Lung (tissue), 12 donors: Measurements from ENCODE around the gene PTPRG. TPM values are rescaled to one million over a fixed set of nuclear protein-coding genes. Genes with fewer than 3 reads are reported as not detected.

Source experiments
- ATAC-seq: fragments of 200-7000 bp; cut with Tn5 transposase; one replicate; pipeline ENCODE4 v1.9.1; 2020; ENCODE audit warnings: moderate number of reproducible peaks; ENCODE audit not compliant: insufficient read depth, low FRiP score
- DNase-seq, 3 donors: peaks; one replicate each; pipeline ENCODE4 v3.0.0-alpha.2; 2013 to 2017
- H3K27ac ChIP-seq, 2 donors: one replicate each; pipeline ENCODE4 v1.5.1; 2013; ENCODE audit warnings: mild to moderate bottlenecking in 2 of 2, moderate library complexity in 2 of 2, control low read depth in 1 of 2, inconsistent platforms in 1 of 2, low read depth in 1 of 2, low read length in 1 of 2
- H3K27me3 ChIP-seq, 3 donors: one replicate each; pipeline ENCODE4 v1.5.1; 2013; ENCODE audit warnings: low read length in 2 of 3; ENCODE audit not compliant: control insufficient read depth in 3 of 3, insufficient read depth in 3 of 3
- H3K36me3 ChIP-seq, 4 donors: one replicate each; pipeline ENCODE4 v1.5.1; 2013; ENCODE audit warnings: low read length in 4 of 4, mild to moderate bottlenecking in 1 of 4, moderate library complexity in 1 of 4; ENCODE audit not compliant: control insufficient read depth in 4 of 4, insufficient read depth in 4 of 4
- H3K4me1 ChIP-seq, 5 donors: one replicate each; pipeline ENCODE4 v1.5.1; 2013; ENCODE audit warnings: low read length in 5 of 5, mild to moderate bottlenecking in 2 of 5, moderate library complexity in 1 of 5; ENCODE audit not compliant: control insufficient read depth in 5 of 5, insufficient read depth in 5 of 5
- H3K4me3 ChIP-seq: one replicate; pipeline ENCODE4 v1.5.1; 2013; ENCODE audit warnings: mild to moderate bottlenecking, control low read depth, moderate library complexity
- H3K9ac ChIP-seq, 2 donors: one replicate each; pipeline ENCODE4 v1.5.1; 2013; ENCODE audit warnings: low read length in 2 of 2, control low read depth in 1 of 2; ENCODE audit not compliant: insufficient read depth in 1 of 2
- H3K9me3 ChIP-seq, 4 donors: one replicate each; pipeline ENCODE4 v1.5.1; 2013; ENCODE audit warnings: low read length in 3 of 4, mild to moderate bottlenecking in 1 of 4, moderate library complexity in 1 of 4; ENCODE audit not compliant: control insufficient read depth in 4 of 4, insufficient read depth in 3 of 4
- CTCF ChIP-seq: IDR thresholded peaks from 2 replicates; pipeline ENCODE4 v1.5.1; 2012; ENCODE audit warnings: mild to moderate bottlenecking; ENCODE audit errors: control extremely low read depth, extremely low read depth
- WGBS, 2 donors: extraction: QIAGEN DNeasy Blood & Tissue Kit; methylation state at CpG; one replicate each; pipeline ENCODE4 v1.1.7; 2013; 5-methylcytosine and 5-hydroxymethylcytosine counted together
- polyA plus RNA-seq, 2 donors: library from polyadenylated mRNA; stranded (reverse); fragments of 200-250 nt; gene quantifications; one replicate each; pipeline ENCODE4 v1.2.1, GENCODE V29; 2013
- total RNA-seq, 2 donors: library from RNA; depleted of rRNA in 1 of 2; stranded (reverse); fragments of >200 nt in 1 of 2; gene quantifications; one replicate each; pipeline ENCODE4 v1.2.1, GENCODE V29; 2014 to 2021
- donor health status: control.
- donor health status: control.
- donor health status: Bipolar disorder and iron deficiency.
- donor health status: healthy.
- donor health status: DM: yes; HTN: yes; CAD: no.

The PTPRG gene
- total and polyA plus RNA-seq, 4 donors, result 8.5 to 131 (median 75.9) TPM

DNA sequence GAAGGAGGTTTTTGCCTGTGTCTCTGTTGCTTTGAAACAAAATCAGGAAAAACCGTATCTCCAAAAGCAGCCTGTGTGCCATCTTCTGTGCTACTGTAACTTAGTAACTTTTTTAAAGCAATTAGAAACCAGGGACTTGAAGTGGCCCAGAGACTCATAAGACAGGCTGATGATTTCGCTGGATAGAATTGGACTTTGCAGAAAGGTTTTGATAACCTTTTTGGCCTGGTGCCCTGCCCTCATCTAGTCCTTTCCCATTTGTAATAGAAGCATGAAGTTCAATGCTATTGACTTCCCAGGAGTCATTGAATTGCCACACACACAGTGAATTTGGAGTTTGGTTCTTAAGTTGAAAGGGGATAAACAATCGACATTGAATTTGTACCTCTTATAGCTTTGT lies 157.2 kb downstream of the PTPRG start:
- H3K9ac ChIP-seq, result no peak overlapping the region
- H3K27ac ChIP-seq, result peak overlapping the region in 1 of 2 donors; percentile 16
- no peaks in the 10 kb centered on the region for H3K27me3 ChIP-seq
- ATAC-seq, result no peak
- H3K4me1 ChIP-seq, result peaks cover 0 to 31% (median 7%) of the 10 kb centered on the region in 5 donors
- 83 to 85% methylated on average over 3 of the region's 3 CpGs for WGBS, 2 donors
- no peaks in the 10 kb centered on the region for H3K9me3 ChIP-seq
- H3K36me3 ChIP-seq, result peaks cover 0 to 1% (median 0%) of the 10 kb centered on the region in 4 donors
- H3K4me3 ChIP-seq, result no peak overlapping the region
- no peak for DNase-seq
- no peak for TF ChIP-seq CTCF

- Histone ChIP-seq H3K4me1 (peaks cover 0 to 31% (median 7%) of the 10 kb centered on the region in 5 donors), H3K9ac (no peak overlapping the region), H3K9me3 (no peaks in the 10 kb centered on the region), H3K27ac (peak overlapping the region in 1 of 2 donors; percentile 19), H3K36me3 (peaks cover 0 to 1% (median 0%) of the 10 kb centered on the region in 4 donors), H3K27me3 (no peaks in the 10 kb centered on the region), H3K4me3 (no peak overlapping the region)
- DNase-seq, result no peak
- no peak for TF ChIP-seq CTCF
- ATAC-seq, result no peak
- 69 to 72% methylated on average over 8 of the region's 8 CpGs for WGBS, 2 donors
Observed at GRCh38 chr3:61719278-61719977, 158.1 kb downstream of the PTPRG start.

DNA sequence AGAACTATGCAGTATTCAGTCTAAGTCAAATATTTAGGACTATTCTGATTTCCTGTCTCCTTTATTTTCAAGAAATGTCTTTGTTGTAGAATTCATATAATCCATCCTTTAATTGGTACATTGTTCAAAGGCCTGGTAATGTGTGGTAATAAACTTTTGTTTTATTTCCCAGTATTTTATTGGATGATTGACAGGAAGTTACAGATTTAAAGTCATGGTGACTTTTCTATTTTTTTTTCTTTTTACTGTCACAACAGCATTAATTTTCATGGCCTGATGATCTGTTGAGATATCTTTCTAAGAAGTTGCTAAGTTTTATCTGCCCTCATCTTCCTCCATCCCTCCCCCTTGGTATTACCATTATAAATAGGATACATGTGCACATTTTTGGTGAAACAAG lies 161.7 kb downstream of the PTPRG start:
- H3K27ac ChIP-seq, result no peak overlapping the region
- H3K27me3 ChIP-seq, result no peaks in the 10 kb centered on the region
- peaks cover 0 to 1% (median 0%) of the 10 kb centered on the region in 4 donors for H3K36me3 ChIP-seq
- ATAC-seq (no peak), DNase-seq (no peak)
- no peak for TF ChIP-seq CTCF
- H3K4me1 ChIP-seq, result peaks cover 3 to 25% (median 10%) of the 10 kb centered on the region in 5 donors
- no peaks in the 10 kb centered on the region for H3K9me3 ChIP-seq
- no peak overlapping the region for H3K9ac ChIP-seq
- H3K4me3 ChIP-seq, result no peak overlapping the region
